ENCODE data around the gene ATRNL1.
"Not testable (repeated sequence)": the region's sequence is repeated elsewhere in the genome, so short reads cannot be mapped to it uniquely, and the experiment has no call there.

The ATRNL1 gene

DNA sequence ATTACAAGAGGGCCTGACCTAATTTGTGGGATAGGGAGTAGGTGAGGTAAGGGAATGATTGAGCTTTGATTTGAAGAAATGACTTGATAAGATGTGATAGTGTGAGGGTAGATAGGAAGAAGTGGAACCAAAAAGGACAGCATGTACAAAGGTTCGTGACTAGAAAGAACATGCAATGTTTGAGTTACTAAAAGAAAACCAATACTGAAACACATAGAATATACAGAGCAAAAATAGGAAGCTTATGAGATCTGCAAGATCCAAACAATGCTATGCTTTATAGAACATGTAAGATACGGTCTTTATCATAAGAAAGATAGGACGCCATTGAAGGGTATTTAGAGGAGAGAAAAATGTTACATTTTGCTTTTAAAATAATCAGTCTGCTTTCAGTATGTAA, 343.8 kb downstream of the ATRNL1 start:
- DNase-seq, result no peak

DNA sequence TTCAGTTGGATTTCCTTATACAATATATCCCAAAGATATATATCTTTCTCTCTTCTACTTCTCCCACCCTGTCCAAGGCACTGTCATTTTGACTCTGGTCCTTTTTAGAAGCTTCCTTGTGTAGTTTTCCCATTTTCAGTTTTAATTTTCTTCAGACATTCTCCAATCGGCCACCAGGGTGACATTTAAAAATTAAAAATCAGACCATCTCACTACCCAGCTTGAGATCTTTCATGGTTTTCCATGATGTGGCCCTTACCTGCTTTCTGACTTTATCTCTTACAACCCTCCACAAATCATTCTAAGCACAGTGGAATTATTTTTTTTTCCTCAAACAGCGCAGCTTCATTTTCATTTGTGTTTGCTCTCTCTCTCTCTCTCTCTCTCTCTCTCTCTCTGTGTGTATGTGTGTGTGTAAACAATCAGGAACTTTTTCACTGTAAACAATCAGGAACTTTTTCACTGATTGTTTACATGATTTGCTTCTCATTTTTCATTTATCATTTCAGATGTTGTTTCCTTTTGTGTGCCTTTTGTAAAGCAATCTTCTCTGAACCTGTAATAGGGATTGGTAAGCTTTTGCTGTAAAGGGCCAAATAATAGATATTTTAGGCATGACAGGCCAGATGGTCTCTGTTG, 348.9 kb downstream of the ATRNL1 start:
- no peak for DNase-seq

DNA sequence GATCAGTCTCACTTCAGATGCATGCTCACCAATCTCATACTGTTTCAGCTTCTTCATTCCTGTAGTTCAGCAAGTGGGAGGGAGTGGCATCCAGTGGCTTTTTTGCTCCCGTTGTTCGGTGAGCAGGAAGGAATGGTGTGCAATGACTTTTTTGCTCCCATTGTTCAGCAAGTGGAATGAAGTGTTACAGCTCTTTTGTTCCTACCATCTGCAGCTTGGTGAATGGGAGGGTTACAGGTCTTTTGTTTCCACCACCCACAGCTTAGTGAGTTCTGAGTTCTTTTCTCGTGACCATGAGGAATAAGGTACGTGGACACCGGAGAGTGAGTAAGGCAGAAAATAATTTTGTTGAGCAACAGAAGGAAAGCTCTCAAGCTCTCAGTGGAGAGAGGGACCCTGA, 363.6 kb downstream of the ATRNL1 start:
- no peak for DNase-seq

DNA sequence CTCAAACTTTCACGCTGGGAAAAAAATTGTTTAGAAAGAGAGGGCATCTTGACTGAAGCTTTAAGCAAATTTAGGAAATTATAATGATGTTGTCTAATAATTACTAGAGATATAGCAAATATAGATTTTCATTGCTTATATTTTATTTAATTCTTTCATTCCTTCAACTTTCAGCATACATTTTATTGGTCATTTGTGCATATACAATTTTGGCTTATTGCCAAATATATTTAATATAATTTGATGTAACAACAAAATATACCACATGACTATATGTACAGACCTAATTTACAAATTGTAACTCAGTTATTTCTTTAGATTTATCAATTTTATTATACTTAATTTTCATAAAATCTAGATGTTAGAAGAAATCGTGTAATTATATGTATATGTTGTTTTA, 390.1 kb downstream of the ATRNL1 start:
- DNase-seq, result no peak

DNA sequence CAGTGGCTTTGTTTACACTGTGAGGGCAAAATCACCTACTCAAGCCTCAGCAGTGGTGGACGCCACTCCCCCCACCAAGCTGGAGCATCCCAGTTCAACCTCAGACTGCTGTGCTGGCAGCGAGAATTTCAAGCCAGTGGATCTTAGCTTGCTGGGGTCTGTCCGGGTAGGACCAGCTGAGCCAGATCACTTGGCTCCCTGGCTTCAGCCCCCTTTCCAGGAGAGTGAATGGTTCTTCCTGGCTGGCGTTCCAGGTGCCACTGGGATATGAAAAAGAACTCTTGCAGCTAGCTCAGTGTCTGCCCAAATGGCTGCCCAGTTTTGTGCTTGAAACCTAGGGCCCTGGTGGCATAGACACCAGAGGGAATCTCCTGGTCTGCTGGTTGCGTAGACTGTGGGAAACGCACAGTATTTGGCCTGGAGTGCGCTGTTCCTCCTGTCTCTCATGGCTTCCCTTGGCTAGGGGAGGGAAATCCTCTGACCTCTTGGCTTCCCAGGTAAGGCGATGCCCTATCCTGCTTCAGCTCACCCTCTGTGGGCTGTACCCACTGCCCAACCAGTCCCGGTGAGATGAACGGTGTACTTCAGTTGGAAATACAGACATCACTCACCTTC, 398.5 kb downstream of the ATRNL1 start:
- no peak for DNase-seq

DNA sequence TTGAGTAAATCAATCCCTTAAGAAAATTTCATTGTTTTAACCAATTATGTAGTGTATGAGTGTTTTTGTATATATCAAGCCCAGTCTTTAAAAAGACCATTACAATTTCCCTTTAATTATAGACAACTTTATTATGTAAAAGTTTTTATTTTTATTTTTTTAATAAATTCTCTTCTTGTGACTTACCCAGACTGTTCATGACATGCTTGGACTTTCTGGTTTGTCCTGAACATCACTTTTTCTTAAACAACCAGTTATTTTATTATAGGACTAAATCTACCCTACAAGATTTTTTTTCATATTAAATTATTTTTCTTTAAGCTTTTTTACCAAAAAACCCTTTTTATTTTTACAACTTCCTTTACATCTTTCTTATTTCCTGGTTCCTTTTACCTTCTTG, 410.4 kb downstream of the ATRNL1 start:
- DNase-seq, result no peak

DNA sequence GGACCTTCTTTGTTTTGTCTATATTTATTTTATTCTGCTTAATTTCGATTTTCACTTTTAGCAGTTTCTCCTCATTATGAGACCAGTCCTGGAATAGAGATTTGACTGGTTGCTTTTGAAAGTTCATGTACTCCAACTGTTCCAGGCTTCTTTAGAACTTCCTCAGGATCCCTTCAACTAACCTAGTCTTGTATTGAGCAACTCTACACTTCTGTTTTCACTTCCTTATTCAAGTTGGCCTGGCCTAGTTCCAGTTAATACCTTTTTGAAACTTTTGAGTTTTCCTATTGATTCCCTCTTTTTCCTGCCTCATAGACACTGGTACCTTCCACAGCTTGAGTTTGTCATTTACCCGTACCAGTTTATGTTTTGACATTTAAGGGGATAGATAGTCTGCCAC, 421.7 kb downstream of the ATRNL1 start:
- no peak for DNase-seq

DNA sequence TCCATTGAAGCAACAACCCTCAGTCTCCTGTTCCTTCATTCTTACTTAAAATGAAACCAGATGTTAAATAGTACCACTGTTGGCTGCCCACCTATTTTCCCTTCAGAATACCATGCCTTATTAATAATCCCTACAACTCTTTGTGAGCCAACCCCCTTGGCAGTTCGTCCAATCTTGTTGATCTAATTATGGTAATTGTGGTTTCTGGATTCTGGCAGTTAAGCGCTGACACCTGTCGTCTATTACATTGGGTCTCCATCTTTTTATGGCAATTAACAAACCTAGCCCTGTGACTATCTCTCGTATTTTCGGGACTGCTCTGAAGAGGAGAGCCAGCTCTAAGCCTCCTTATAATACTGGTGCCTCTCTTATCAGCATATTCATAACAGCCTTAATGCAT, 432.0 kb downstream of the ATRNL1 start:
- DNase-seq, result no peak

DNA sequence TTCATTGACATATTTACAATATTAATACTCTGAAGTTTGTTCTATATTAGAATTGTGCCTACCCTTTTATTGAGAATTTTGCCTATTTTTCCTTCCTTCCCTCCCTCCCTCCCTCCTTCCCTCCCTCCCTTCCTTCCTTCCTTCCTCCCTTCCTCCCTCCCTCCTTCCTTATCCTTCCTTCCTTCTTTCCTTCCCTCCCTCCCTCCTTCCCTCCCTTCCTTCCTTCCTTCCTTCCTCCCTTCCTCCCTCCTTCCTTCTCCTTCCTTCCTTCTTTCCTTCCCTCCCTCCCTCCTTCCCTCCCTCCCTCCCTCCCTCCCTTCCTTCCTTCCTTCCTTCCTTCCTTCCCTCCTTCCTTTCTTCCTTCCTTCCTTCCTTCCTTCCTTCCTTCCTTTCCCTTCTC, 434.5 kb downstream of the ATRNL1 start:
- not testable (repeated sequence) for DNase-seq

DNA sequence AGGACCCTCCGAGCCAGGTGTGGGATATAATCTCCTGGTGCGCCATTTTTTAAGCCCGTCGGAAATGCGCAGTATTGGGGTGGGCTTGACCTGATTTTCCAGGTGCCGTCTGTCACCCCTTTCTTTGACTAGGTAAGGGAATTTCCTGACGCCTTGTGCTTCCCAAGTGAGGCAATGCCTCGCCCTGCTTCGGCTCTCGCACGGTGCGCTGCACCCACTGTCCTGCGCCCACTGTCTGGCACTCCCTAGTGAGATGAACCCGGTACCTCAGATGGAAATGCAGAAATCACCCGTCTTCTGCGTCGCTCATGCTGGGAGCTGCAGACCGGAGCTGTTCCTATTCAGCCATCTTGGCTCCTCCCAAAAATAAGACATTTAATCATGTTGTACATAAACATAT, 443.2 kb downstream of the ATRNL1 start:
- not testable (repeated sequence) for DNase-seq

DNA sequence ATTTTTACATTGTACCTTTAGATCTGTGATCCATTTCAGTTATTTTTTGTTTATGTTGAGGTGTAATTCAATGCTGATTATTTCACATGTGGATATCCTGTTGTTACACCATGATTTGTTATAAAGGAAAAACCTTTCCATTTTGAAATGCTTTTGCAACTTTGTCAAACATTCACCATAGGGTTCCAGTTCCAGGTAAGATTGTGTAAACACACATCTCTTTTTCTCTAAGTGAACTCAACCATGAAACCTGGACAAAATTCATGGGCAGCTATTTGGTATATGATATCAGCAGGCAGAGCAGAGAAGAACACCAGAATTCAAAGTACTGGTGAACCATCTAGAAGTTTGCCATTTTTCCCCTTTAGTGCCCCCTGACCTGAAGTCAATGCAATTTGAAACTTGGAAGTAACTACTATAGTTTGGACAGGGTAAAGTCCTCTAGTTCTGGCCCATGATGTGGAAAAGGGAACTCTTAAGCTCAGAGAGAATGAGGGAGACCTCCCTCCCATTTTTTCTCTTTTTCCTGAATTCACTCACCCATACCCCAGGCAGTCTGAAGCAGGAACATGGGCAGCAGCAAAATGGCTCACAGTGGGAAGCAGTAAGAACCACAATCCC, 446.1 kb downstream of the ATRNL1 start:
- DNase-seq, result no peak

DNA sequence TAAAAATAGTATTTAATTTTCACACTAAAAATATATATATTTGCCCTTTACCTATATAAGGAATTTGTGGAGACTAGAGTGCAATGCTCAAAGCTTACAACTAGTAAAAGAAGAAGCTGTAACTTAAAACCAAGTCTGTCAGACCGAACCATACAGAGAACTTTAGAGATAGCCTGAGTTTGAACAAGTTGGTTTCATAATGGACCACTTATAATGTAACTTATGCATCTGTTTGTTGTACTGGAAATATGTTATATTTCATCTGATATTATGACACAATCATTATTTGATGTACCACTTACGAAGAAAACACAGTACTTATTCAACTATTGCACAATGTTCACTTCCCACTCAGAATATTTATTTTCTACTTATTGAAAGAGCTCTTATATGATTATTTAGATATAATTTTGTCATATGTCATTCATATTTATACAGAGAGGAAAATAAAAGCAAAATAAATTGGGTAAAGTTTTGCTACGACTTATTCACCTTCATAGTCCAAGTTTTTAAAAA, 462.8 kb downstream of the ATRNL1 start:
- DNase-seq, result no peak

DNA sequence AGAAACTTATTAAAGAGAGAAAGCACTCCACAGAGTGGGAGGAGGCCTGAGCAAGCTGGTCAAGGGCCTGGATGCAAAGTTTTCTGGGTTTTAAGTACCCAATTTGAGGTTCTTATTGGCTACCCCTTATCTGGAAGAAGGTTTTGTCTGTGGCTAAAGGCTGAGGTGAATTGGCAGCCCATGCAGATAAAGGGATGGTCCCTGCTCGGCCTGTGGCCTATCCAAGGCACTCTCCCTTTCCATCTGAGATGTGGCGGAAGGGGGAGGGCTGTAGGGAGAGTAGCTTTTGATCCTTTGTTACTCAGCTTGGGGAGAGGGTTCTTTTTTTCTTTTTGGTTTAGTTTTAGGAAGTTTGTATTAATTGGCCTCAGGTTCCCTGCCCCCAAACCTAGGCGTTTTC, 465.1 kb downstream of the ATRNL1 start:
- DNase-seq, result no peak

DNA sequence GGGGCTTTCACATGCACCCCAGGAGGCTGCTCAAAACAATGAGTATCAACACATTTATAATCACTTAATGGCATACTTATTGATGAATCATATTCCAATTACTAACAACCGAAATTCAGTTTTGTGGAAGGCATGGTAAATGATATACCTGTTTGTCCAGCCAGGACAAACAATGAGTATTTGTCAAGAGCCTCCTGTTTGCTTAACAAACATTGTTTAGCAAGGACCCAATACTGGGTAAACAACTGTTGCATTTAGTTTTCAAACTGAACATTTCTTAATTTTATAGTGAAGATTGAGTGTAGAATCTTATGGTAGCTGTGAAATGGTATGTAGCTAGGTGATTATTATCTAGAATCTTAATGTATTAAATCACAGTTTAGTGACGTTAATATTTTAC, 473.7 kb downstream of the ATRNL1 start:
- DNase-seq, result no peak

DNA sequence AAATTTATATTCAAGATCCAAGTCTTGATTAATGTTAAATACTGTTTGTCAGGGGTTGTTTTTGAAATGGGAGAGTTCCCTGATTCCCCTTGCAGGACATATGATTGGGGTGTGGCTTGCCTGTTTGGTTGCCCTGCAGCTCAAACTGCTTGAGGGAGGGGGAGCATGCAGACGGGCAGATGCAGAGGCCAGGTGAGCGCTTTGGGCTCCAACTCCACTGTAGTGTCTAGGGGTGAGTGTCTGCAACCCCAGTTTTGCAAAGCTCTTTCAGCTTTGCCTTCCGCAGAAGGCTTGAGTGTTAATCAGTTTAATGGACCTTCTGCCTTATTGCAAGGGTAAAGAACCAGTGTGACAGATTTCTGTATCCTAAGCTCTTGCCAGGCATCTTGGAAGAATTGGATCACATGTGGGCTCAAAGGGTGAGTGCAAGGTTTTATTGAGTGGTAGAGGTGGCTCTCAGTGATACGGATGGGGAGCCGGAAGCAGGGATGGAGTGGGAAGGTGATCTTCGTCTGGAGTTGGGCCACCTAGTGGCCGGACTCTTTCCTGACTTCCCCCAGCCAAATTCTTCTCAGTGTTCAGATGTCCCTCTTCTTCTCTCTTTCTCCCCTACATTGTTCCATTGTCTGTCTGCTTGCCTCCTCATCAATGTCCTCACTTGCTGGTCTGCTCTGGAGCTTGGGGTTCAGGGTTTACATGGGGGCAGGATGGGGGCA, 479.7 kb downstream of the ATRNL1 start:
- DNase-seq, result no peak

DNA sequence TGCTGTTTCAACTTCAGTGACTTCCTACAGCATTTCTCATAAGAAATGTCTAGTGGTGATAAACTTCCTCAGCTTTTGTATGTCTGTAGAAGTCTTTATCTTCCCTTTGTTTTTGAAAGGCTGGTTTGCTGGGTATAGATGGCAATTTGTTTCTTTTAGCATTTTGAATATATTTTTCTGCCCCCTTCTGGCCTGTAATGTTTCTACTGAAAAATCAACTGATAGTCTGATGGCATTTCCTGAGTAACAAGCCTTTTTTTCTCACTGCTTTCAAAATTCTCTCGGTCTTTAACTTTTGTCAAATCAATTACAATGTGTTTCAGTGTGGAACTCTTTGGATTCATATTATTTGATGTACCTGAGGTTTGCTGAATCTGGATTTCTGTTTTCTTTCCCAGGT, 487.1 kb downstream of the ATRNL1 start:
- DNase-seq, result no peak

DNA sequence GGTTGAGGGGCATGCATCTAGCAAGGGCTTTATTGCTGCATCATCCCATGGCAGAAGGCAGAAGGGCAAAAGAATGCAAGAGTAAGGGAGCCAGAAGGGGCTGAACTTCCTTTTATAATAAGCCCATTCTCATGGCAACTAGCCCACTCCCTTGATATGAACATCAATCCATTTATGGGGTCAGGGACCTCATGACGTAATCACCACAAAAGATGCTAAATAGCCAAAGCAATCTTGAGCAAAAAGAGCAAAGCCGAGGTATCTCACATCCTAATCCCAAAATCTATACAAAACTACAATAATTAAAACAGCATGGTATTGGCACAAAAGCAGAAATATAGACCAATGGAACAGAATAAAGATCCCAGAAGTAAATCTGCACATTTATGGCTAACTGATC, 499.9 kb downstream of the ATRNL1 start:
- no peak for DNase-seq

DNA sequence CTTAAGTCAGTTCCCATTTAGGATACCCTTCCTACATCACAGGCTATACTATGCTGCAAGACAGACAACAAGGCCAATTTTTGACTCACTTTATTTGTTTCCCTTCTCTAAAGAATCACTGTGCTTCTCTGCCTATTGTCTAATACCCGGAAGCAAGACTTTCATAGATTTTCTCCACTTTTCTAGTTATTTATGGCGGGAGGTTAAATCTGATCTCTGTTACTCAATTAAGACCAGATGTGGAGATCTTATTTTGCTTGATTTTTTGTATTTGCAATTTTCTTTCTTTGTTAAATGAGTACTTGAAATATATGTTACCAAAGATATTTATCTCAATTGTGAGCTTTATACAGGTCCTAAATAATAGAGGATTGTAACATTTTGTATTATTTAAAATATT, 511.5 kb downstream of the ATRNL1 start:
- DNase-seq, result no peak

DNA sequence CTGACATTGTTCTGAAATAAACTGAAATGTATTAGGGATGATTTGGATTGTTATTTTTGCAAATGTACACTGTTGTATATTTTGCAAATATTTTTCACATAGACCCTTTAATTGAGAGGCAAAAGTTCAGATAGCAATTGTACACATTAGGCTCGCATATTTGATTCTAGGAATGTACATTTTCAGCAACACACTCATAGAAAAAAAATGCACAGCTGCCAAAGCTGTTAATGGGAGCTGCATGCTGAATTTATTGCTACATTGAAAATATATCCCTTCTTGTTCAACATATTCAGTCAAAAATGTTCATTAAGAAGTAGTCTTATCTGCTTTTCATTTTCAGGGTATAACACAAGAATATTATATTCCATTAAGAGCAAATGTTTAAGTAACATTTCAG, 512.9 kb downstream of the ATRNL1 start:
- no peak for DNase-seq

DNA sequence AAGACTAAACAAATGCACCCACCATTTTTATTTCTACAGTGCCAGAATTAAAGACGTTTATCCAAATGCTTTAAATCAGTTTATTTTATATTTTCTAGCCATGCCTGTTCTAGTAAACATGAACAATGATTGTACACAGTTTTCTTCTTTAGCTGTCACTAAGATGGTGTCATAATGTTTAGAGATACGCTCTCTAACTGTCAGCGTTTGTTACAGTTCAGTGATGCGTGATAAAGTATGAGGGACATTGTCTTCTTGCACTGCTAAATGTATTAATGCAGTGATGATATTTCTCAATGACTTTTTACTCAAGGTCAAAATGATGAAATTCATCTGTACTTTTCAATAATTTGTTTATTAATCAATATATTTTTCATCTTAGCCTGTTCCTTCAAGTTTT, 513.6 kb downstream of the ATRNL1 start:
- DNase-seq, result no peak

DNA sequence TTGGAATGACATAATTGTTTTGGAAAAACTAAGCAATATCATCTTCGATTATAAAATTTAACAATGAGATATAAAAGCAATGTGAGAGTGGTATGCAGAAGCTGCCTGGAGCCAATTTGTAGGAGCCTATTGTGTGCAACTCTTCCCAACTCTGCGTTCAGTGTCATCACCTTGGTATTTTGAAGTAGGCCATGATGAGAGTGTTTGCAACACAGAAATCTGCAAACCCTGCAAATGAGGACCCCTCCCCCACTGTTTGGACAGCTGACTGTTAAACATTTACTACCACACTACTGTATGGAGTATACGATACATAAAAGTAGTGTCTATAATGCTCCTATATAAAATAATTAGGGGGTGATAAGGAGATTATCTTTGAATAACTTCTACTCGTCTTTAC, 531.3 kb downstream of the ATRNL1 start:
- DNase-seq, result no peak

DNA sequence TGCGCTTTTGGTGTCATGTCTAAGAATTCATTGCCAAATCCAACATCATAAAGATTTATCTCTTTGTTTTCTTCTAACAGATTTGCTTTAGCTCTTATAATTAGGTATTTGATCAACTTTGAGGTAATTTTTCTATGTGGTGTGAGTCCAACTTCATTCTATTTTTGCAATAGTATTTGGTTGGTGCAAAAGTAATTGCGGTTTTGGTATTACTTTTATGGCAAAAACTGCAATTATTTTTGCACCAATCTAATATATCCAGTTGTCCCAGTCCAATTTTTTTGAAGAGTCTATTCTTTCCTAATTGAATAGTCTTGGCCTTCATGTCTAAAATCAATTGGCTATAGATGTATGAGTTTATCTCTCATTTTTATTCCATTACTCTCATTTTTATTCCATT, 535.5 kb downstream of the ATRNL1 start:
- no peak for DNase-seq

DNA sequence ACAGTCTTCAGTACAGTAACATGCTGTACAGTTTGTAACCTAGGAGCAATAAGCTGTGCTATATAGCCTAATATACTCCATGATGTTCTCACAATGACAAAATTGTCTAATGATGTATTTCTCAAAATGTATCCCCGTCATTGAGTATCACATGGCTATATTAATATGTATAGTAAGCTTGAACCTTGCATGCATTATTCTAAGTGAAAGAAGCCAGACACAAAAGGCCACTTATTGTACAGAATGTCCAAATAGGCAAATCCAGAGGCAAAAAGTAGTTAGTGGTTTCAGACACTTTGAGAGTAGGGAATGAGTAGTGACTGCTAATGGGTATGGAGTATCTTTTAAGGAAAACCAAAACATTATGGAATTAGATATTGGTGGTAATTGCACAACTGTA, 545.1 kb downstream of the ATRNL1 start:
- DNase-seq, result no peak

DNA sequence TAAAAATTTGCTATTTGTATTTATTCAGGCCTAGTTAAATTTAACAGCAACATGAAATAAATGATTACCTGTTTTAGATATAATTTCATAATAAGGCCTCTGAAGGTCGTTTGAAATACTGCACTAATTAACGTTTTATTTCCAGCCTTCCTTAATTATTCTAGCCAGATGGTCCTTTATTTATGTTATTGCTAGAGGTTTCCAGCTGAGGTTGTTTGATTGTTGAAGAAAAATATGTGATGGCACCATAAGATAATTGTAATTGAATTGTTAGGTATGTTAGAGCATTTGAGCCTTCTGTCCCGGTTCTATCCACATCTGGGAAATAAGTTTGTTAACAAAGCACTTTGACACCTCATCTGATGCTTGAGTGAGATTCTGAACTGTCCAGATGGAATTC, 556.1 kb downstream of the ATRNL1 start:
- no peak for DNase-seq
